LHCN-M2 (cell line): ENCODE data around the gene TSPO2. TPM values are rescaled to one million over a fixed set of nuclear protein-coding genes. Genes with fewer than 3 reads are reported as not detected.
"Not testable (repeated sequence)": the region's sequence is repeated elsewhere in the genome, so short reads cannot be mapped to it uniquely, and the experiment has no call there.

ENCODE experiments used
- DNase-seq: peaks from one replicate; pipeline ENCODE4 v3.0.0-alpha.2; 2012; ENCODE audit warnings: low read depth
- polyA plus RNA-seq: library from polyadenylated mRNA; unstranded; fragments of >200 nt; gene quantifications from one replicate; pipeline ENCODE4 v1.2.1, GENCODE V29; 2012; ENCODE audit warnings: missing spikeins
- total RNA-seq: library from RNA; depleted of rRNA; stranded (reverse); fragments of >200 nt; gene quantifications from 2 replicates; pipeline ENCODE4 v1.2.3, GENCODE V29; 2014; rRNA removed

Gene TSPO2, protein sequence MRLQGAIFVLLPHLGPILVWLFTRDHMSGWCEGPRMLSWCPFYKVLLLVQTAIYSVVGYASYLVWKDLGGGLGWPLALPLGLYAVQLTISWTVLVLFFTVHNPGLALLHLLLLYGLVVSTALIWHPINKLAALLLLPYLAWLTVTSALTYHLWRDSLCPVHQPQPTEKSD
- total RNA-seq = not detected in 2 replicates
- polyA plus RNA-seq = not detected

DNA sequence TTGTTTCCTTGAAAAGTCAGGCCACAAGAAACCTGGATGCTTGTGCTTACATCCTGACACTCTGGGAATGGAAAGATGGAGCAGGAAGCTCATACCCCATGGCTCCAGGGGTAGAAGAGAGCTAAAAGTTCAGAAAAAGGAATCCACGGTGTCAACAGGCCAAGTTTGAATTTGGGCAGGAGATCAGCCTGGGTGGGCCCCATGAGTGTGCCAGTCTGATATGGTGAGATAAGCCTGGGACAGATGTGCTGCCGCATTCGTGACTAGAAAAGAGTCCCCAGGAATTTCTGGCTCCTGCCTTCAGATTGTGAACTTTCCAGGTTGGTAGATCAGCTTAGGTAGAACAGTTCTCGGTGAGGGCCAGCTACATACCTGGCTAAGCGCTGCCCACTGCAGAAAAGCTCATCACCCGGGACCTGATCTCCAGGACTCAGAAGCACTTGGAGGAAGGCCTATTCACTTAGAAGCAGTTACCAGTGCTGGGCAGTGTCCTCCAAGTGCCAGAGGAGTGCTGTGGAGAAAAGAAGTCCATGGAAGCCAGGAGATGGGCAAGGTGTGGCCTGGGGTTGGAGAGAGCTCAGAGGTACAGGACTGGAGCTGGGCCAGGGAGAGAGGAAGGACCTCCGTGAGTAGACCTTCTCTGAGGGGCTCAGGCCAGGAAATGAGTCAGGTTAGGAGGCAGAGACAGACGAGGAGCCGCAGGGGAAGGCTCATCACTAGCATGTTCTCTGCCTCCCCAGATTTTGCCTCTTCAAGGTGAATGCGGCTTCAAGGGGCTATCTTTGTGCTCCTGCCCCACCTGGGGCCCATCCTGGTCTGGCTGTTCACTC, at the start of gene TSPO2:
Gene TSPO2 (plus strand): TSS at position 242 of the 830 bp plus-strand sequence. CDS start 519 bp downstream, at position 761.
- no peak for DNase-seq

DNA sequence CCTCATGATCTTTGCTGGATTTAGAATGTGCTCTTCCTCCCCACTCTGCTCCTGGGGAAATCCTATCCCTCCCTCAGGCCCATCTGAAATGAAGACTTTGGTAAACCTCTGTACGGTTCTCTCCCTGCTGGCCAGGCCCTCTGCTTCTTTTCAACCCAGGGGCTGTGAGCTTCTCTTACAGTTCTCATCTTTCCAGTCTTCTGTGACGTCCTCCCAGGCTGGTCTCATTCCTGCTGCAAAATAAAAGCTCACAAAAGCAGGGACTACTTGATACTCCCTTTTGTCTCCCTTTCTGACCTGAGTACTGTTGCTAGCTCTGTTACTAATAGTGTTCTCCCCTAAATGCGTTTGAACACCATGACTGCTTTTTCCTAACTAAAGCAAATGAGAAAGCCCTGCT, 49.5 kb upstream of the TSPO2 start:
- DNase-seq = no peak

DNA sequence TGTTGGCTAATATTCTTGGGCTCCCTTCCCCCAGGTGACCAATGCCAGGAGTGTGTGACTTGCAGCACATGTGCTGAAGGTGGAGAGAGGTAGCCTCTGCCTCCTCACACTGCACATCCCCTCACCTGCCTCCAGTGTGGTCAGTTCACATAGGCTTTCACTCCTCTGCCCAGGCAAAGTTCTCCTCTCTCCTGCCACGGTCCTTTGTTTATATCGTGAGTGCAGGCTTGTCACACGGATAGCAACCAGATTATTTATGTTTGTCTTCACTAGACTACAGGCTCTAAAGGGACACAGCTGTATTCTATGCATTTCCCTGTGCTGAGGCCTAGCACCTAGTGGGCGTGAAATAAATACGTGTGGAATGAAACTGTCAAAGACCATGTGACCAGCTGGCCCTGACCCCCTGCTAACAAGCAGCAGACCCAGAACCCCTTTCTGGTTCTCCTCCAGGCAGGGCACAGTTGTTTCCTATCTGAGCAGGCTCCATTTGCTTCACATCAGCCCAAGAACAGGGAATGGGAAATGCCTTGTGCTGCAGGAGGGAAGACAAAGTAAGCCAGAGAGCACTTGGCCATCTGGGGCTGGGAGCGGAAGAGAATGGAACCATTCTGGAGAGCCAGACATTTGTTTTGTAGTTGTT, 45.6 kb upstream of the TSPO2 start:
- no peak for DNase-seq

DNA sequence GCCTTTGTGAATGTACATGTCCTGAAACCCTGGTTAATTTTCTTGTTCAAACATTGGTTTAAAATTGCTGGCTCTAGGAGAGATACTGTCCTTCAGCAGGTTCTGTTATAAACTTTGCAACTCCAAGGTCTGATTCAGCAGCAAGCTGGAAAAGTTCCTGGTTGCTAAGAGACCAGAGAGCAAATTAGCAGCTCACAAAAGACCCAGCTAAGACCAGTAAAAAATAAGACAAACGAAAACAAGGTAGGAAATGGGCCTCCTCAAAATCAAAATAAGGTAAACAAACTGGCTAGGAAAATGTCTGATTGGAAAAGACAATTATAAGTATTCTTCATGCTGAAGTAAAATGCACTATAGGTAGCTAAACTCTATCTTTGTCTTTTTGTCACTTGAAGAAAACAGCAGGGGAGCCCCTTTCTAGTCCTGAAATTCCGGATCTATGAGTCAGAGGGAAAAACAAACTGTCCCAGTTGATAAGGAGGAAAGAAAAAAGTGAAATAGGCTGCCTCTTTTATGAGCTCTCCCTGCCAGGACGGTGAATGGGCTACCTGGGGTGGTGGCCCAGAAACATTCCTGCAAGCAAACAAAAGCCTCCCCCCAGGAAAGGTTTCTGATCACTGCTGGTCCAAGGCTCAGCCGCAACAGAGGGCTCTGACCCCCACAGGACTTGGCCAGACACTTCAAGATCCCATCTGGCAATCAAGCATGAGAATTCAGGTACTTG, 44.9 kb upstream of the TSPO2 start:
- DNase-seq = peak; percentile 62

DNA sequence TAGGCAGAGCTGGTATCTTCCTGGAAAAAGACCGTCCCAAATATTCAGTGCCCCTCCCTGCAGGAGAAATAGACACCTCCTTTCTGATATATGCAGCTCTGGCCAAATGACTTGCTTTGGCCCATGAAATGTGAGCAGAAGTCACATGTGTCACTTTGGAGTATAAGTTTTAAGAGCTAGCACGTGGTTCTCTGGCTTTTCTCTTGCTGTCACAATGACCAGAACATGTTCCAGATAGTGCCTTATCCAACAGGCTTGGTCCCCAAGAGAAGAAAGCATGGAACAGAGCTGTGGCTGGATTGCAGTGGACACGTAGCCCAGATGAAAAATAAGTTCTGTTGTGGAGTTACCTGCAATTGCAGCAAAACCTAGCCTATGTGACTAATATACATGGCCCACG, 43.6 kb upstream of the TSPO2 start:
- no peak for DNase-seq

DNA sequence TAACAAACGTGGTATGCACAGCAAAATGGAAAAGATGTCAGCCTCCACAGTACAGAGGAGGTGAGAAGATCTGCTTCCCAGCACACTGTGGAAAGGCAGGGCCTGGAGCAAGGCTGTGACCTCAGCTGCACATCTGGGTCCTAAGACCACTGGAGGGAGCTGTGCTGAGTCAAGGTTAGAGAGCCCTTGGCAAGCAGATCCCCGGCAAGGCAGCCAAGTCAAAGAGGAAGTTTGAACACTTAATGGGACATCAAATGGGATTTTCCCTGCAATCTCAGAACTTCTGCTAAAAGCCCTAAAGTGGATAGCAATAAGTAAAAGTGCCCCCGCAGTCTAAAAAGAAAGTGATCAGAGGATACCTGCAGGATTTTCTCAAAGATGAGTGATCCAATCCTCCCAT, 42.7 kb upstream of the TSPO2 start:
- DNase-seq = peak; percentile 34

DNA sequence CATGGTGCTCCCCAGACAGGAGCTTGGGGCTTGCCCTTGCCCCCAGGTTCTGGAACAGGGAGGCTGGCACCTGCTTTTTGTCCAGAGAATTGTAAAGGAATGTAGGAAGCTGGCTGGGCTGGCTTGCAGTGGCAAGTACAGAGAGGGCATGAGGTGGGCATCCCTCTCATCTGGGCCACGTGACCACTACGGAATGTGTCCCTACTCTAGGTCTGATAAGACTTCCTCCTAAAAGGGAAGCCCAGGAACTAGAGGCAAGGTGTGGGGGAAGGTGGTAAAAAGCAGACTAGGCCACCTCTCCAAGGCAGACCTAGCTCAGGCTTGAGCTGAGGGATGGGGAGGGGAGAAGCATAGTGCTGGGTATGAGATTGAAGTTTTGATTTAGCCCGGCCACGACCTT, 42.0 kb upstream of the TSPO2 start:
- DNase-seq = no peak

DNA sequence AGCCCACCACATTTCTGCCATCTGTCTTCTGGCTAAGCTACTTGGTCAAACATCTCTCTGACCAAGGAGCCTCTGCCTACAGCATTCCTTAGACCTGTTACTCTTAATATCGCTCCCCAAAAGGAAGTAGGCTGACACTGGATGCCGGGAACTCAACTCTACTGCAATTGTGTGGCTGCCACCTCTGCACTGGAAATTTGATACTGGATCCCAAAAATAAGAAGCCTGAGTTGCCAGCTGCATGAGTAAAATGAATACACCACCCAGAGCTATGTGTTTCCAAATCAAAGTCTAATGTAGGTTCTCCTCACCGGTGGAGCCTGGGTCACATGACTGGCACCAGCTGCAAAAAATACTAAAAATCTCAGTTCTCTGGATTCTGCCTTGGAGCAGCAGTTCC, 40.1 kb upstream of the TSPO2 start:
- no peak for DNase-seq

DNA sequence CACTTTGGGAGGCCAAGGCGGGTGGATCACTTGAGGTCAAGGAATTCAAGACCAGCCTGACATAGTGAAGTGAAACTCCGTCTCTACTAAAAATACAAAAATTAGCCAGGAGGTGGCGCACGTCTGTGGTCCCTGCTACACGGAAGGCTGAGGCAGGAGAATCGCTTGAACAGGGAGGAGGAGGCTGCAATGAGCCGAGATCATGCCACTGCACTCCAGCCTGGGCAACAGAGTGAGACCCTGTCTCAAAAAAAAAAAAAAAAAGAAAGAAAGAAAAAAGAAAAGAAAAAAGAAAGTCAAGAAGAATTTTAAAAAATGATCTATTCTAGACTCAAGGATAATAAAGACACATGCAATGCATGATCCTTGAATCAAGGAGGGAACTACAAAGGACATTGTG, 36.0 kb upstream of the TSPO2 start:
- peak; percentile 59 for DNase-seq

DNA sequence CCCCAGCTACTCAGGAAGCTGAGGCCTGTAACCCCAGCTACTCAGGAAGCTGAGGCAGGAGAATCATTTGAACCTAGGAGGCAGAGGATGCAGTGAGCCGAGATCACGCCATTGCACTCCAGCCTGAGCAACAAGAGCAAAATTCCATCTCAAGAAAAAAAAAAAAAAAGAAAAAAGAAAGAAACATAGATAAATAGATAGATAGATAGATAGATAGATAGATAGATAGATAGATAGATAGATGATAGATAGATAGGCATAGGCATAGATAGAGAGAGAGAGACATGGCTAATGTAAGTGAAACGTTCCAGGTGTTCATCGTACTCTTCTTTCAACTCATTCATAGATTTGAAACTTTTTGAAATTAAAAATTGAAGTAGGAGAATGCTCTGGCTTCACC, 35.3 kb upstream of the TSPO2 start:
- not testable (repeated sequence) for DNase-seq

DNA sequence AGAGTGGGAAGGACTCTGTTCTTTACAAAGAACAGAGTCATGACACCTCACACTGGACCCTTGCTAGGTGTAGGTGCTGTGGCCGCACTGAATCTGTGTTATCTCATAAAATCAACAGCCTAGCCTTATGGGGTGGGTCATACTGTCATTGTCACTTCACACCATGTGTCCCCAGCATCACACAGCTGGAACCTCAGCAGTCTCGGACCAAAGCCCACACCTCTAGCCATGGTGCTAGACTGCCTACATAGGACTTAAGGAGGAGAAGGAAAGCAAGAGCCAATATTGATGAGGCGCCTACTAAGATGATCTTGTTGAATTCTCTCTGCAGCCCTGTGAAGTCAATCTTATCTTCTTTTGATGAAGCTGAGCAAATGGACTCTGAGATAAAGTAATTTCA, 34.3 kb upstream of the TSPO2 start:
- no peak for DNase-seq

DNA sequence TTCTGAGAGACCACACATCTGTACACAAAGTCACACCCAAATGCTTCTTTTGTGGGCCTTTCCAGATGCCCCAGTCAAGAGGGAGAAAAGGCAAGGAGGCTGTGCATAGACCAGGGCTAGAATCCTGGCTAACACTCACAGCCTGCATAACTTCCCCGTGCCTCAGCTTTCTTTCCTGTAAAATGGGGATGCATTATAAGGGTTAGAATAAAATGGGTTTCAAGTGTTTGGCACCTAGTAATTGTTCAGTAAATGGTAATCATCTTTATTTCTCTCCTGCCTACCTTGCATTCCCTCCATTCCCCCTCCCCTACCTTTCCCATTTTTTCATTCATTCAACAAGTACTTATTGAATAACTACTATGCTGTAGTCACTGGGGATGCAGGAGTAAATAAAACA, 32.6 kb upstream of the TSPO2 start:
- DNase-seq = no peak

DNA sequence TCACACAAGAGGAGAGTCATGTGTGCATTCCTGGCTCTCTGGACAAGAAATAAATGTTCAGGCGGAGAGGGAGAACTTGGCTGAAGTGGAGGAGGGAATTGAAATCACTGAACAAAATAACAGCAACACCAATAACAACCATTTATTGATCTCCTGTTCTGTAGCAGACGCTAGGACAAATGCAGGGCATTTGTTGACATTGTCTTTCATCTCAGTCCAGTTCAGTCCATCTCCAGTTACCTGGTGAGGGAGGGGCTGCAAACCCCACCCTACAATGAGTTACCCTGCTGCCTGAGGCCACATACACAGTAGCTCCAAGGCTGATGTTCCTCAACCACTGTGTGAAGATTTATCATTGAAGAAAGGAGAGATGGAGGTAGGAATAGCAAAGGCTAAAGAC, 30.6 kb upstream of the TSPO2 start:
- DNase-seq = no peak

DNA sequence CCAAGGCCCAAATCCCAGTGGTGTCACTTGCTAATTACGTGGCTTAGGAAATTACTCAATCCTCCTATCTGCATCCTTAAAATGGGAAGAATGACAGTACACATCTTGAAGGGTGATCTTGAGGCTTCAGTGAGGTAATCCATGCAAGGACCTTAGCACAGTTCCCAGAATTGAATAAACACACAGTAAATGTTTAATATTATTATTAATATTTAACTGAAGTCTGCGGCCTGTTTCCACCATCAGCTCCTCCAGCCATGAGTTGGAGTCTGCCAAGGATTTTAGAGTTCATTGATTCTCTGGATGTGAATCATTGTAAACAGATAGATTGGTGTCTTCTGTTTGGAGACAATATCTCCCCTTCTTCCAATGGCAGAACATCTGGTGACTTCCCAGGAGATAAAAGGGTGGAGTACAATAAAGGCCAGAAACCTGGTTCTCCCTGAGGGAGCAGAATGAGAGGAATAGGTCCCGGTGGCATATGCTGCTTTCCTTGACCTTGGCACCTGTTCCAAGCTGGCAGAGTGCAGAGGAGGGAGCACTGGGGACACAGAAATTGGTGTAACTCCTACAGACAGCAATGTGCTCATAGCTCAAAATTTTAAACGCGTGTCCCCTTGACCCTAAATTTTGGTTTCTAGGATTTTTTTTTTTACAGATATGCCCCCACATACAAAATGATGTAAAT, 28.7 kb upstream of the TSPO2 start:
- DNase-seq = no peak

DNA sequence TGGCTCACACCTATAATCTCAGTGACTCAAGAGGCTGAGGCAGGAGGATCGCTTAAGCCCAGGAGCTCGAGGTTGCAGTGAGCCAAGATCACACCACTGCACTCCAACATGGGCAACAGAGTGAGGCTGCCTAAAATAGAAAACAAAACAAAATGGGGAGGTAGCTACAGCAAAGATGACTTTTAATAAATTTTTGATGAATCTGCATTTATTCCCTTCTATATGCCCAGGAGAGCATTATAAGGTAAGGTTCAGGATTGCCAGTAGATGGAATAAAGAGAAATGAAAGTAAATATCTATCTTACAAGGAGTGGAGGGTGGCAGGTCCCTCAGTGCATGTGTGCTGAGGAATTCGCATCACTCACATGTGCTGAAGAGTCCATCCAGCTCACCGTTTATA, 27.5 kb upstream of the TSPO2 start:
- DNase-seq = no peak

DNA sequence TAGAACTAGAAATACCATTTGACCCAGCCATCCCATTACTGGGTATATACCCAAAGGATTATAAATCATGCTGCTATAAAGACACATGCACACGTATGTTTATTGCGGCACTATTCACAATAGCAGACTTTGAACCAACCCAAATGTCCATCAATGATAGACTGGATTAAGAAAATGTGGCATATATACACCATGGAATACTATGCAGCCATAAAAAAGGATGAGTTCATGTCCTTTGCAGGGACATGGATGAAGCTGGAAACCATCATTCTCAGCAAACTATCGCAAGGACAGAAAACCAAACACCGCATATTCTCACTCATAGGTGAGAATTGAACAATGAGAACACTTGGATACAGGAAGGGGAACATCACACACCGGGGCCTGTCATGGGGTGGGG, 26.4 kb upstream of the TSPO2 start:
- DNase-seq = not testable (repeated sequence)

DNA sequence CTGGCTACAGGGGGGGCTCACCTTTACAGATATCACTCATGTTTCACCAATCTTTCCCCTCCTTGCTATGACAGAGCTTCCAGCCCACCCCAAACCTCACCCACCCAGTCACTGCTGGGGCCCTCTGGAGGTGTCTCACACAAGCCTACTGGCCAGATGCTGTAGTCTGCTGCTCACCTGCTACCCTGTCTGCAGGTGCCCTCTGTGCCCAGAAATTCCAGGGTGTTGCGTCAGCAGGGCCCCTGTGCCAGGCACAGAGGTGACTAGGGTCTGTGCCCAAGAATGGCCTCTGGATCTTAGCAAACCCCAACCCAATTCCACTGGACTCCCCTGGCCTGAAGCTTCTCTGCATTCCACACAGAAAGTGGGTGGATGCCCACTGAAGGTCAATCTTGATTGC, 24.6 kb upstream of the TSPO2 start:
- no peak for DNase-seq

DNA sequence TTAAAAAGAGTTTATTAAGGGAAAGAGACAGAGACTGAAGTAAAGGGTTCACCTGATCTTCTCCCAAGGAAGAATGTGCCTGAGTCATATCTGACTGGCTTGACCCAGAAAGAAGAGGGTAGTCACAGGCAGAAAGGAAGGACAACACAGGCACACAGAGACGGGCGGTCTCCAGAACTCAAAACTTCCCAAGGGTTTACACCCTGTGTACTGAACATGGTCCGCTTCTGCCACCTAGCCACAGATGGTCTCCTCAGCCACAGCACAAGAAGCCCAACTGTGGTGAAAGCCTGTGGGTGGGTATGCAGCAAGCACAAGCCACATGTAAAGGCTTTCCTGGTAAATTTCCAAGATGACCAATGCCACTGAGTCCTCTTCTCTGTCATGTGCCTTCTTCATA, 20.4 kb upstream of the TSPO2 start:
- peak; percentile 30 for DNase-seq

DNA sequence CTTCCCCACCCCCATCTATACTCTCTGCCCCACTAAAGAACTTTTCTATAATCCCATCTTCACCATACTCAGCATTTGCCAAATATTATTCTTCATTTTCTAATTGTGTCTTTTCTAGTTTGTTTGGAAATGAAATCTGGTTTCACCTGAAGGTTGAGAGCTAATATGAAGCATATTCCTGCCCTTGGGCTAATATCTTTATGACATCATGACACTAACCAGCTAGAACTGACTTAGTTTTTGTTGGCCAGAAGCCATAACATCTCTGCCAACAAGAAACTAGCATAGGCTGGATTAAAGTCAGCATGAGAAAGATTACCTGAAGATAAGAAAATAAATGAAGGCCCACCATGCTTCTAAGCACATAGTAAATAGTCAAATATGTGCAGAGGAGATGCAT, 20.0 kb upstream of the TSPO2 start:
- DNase-seq = no peak

DNA sequence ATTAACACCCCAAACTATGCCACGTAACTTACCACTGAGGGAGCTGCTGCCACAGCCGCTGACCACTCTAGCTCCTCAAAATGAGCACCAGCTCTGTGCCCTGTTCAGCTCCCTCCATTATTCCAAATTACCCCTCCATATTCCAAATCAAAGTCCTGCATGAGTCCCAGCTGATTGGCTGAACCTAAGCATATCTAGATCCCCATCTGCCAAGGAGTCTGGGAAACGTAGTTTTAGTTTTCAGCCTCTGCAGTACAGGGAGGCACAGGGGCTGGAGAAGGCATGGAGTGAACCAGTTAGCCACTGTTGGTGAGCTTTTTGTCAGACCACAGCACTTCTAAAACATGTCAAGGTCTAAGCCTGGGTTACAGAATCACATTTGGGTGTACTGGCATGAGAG, 19.2 kb upstream of the TSPO2 start:
- DNase-seq = no peak

DNA sequence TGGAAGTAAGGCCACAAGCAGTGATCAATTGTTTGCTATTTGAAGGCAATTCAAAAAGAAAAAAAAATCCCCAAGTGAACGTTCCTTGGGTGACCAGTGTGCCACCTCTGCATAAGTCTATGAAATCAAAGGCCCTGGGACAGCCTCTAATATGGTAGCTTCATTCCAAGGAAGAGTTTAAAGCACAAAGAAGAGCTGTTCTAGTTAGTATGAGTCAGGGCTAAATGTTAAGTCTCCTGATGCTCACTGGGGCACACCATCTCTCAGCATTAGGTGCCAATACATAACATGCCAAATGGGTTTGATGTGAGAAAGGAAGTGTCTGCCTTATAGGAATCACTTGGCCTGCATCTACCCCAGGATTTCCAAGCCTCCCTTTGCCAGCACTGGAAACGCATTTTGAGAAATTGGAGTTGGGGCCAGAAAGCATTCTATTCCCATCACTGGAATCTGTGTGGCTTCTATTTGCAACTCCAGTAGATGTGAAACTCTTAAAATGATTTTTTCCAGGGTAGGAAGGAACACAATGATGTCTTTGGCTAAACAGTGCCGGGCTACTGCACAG, 16.2 kb upstream of the TSPO2 start:
- DNase-seq = no peak
